ENCODE results near the gene RPA1. TPM values are rescaled to one million over a fixed set of nuclear protein-coding genes. Genes with fewer than 3 reads are reported as not detected.
A peak's percentile ranks its signal among the peaks of the same experiment; 100 is the strongest.

The RPA1 gene
- total and polyA plus RNA-seq, 2 of the 8 experiments (the other 6 are each of a cell fraction or from before 2014, with no cell fraction given) = 79.1 to 194 TPM

- TF ChIP-seq, protein P1, sequence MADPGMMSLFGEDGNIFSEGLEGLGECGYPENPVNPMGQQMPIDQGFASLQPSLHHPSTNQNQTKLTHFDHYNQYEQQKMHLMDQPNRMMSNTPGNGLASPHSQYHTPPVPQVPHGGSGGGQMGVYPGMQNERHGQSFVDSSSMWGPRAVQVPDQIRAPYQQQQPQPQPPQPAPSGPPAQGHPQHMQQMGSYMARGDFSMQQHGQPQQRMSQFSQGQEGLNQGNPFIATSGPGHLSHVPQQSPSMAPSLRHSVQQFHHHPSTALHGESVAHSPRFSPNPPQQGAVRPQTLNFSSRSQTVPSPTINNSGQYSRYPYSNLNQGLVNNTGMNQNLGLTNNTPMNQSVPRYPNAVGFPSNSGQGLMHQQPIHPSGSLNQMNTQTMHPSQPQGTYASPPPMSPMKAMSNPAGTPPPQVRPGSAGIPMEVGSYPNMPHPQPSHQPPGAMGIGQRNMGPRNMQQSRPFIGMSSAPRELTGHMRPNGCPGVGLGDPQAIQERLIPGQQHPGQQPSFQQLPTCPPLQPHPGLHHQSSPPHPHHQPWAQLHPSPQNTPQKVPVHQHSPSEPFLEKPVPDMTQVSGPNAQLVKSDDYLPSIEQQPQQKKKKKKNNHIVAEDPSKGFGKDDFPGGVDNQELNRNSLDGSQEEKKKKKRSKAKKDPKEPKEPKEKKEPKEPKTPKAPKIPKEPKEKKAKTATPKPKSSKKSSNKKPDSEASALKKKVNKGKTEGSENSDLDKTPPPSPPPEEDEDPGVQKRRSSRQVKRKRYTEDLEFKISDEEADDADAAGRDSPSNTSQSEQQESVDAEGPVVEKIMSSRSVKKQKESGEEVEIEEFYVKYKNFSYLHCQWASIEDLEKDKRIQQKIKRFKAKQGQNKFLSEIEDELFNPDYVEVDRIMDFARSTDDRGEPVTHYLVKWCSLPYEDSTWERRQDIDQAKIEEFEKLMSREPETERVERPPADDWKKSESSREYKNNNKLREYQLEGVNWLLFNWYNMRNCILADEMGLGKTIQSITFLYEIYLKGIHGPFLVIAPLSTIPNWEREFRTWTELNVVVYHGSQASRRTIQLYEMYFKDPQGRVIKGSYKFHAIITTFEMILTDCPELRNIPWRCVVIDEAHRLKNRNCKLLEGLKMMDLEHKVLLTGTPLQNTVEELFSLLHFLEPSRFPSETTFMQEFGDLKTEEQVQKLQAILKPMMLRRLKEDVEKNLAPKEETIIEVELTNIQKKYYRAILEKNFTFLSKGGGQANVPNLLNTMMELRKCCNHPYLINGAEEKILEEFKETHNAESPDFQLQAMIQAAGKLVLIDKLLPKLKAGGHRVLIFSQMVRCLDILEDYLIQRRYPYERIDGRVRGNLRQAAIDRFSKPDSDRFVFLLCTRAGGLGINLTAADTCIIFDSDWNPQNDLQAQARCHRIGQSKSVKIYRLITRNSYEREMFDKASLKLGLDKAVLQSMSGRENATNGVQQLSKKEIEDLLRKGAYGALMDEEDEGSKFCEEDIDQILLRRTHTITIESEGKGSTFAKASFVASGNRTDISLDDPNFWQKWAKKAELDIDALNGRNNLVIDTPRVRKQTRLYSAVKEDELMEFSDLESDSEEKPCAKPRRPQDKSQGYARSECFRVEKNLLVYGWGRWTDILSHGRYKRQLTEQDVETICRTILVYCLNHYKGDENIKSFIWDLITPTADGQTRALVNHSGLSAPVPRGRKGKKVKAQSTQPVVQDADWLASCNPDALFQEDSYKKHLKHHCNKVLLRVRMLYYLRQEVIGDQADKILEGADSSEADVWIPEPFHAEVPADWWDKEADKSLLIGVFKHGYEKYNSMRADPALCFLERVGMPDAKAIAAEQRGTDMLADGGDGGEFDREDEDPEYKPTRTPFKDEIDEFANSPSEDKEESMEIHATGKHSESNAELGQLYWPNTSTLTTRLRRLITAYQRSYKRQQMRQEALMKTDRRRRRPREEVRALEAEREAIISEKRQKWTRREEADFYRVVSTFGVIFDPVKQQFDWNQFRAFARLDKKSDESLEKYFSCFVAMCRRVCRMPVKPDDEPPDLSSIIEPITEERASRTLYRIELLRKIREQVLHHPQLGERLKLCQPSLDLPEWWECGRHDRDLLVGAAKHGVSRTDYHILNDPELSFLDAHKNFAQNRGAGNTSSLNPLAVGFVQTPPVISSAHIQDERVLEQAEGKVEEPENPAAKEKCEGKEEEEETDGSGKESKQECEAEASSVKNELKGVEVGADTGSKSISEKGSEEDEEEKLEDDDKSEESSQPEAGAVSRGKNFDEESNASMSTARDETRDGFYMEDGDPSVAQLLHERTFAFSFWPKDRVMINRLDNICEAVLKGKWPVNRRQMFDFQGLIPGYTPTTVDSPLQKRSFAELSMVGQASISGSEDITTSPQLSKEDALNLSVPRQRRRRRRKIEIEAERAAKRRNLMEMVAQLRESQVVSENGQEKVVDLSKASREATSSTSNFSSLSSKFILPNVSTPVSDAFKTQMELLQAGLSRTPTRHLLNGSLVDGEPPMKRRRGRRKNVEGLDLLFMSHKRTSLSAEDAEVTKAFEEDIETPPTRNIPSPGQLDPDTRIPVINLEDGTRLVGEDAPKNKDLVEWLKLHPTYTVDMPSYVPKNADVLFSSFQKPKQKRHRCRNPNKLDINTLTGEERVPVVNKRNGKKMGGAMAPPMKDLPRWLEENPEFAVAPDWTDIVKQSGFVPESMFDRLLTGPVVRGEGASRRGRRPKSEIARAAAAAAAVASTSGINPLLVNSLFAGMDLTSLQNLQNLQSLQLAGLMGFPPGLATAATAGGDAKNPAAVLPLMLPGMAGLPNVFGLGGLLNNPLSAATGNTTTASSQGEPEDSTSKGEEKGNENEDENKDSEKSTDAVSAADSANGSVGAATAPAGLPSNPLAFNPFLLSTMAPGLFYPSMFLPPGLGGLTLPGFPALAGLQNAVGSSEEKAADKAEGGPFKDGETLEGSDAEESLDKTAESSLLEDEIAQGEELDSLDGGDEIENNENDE (IDR thresholded peaks at IDR 0.05; ENCODE audit: insufficient replicate concordance, low read length) = no peak
- TF ChIP-seq JUN (IDR thresholded peaks at IDR 0.05; ENCODE audit: low read depth, low read length) (no peak), ASH2L (IDR thresholded peaks at IDR 0.05; ENCODE audit: low read length) (peak; percentile 62)
These were observed at the start of gene RPA1, which contains the start of gene SMYD4 (continued) for GRCh38 chr17:1829592-1830257.

Data from H1 (cell line).